Naive thymus-derived CD4-positive, alpha-beta T cell (primary cell): ENCODE measurements around the gene MARK1. TPM values are rescaled to one million over a fixed set of nuclear protein-coding genes. Genes with fewer than 3 reads are reported as not detected.

Experiments
- ATAC-seq: fragments of 150-1000 bp; cut with Tn5 transposase; 2 replicates; pipeline ENCODE4 v1.10.0; 2021; ENCODE audit warnings: mild to moderate bottlenecking, moderate library complexity
- CTCF ChIA-PET: fragments of 350-600 bp; sonication (Branson Sonifier 250); formaldehyde crosslinking; loops from one replicate; lab custom pipeline; 2021; ENCODE audit warnings: antibody characterized with exemption; lab: Charles Lee
- POLR2A ChIA-PET: fragments of 350-600 bp; sonication (Branson Sonifier 250); formaldehyde crosslinking; loops from one replicate; lab custom pipeline; 2021; ENCODE audit warnings: antibody characterized with exemption, inconsistent platforms; lab: Charles Lee
- DNase-seq, 9 donors: peaks; one replicate each; pipeline versions ENCODE4 v3.0.0 to v3.0.0-alpha.2; 2020 to 2022; ENCODE audit warnings: mixed read lengths in 1 of 9
- H3K27ac ChIP-seq: one replicate; pipeline ENCODE4 v1.7.0; 2013; ENCODE audit warnings: mild to moderate bottlenecking, low read depth, low read length, moderate library complexity
- H3K27me3 ChIP-seq, 2 donors: one replicate each; pipeline ENCODE4 v1.7.0; 2013; ENCODE audit warnings: low read length in 2 of 2, mild to moderate bottlenecking in 2 of 2, moderate library complexity in 2 of 2; ENCODE audit not compliant: control insufficient read depth in 2 of 2, insufficient read depth in 2 of 2
- H3K36me3 ChIP-seq, 3 experiments: 1 replicate in 2 of 3; 2 replicates in 1 of 3; pipeline ENCODE4 v1.7.0; 2013; ENCODE audit warnings: low read length in 3 of 3, mild to moderate bottlenecking in 3 of 3, moderate library complexity in 1 of 3; ENCODE audit not compliant: insufficient read depth in 3 of 3, control insufficient read depth in 2 of 3
- H3K4me1 ChIP-seq, 2 donors: one replicate each; pipeline ENCODE4 v1.7.0; 2013; ENCODE audit warnings: low read length in 2 of 2, mild to moderate bottlenecking in 2 of 2, moderate library complexity in 1 of 2; ENCODE audit not compliant: control insufficient read depth in 2 of 2, insufficient read depth in 2 of 2
- H3K4me3 ChIP-seq: 2 replicates; pipeline ENCODE4 v1.7.0; 2013; ENCODE audit warnings: mild to moderate bottlenecking, low read length
- H3K9me3 ChIP-seq, 3 experiments: 1 replicate in 2 of 3; 2 replicates in 1 of 3; pipeline ENCODE4 v1.7.0; 2013; ENCODE audit warnings: low read length in 3 of 3; ENCODE audit not compliant: control insufficient read depth in 2 of 3
- H3K27ac Mint-ChIP-seq, 9 donors: one replicate each; pipeline ENCODE4 v1.8.0; 2020 to 2022; ENCODE audit warnings: mixed read lengths in 9 of 9, mild to moderate bottlenecking in 8 of 9, moderate library complexity in 5 of 9, inconsistent platforms in 2 of 9
- H3K27me3 Mint-ChIP-seq, 5 donors: one replicate each; pipeline ENCODE4 v1.8.0; 2021 to 2022; ENCODE audit warnings: mixed read lengths in 5 of 5, mild to moderate bottlenecking in 1 of 5
- H3K36me3 Mint-ChIP-seq, 5 donors: one replicate each; pipeline ENCODE4 v1.8.0; 2020 to 2022; ENCODE audit warnings: mixed read lengths in 5 of 5, mild to moderate bottlenecking in 3 of 5, inconsistent platforms in 1 of 5
- H3K4me1 Mint-ChIP-seq, 7 donors: one replicate each; pipeline ENCODE4 v1.8.0; 2020 to 2022; ENCODE audit warnings: mixed read lengths in 7 of 7, mild to moderate bottlenecking in 3 of 7, inconsistent platforms in 1 of 7
- H3K4me3 Mint-ChIP-seq, 10 donors: one replicate each; pipeline ENCODE4 v1.8.0; 2020 to 2022; ENCODE audit warnings: mild to moderate bottlenecking in 10 of 10, mixed read lengths in 10 of 10, moderate library complexity in 6 of 10, inconsistent platforms in 2 of 10
- H3K9me3 Mint-ChIP-seq, 11 donors: one replicate each; pipeline ENCODE4 v1.8.0; 2020 to 2022; ENCODE audit warnings: mixed read lengths in 11 of 11, mild to moderate bottlenecking in 4 of 11, inconsistent platforms in 1 of 11, moderate library complexity in 1 of 11
- intact Hi-C, 2 donors: fragments of 100-400 bp; cut with micrococcal nuclease; formaldehyde crosslinking; loops; one replicate each; pipeline ENCODE4 v1.15.1; 2023
- polyA plus RNA-seq, 2 donors: library from polyadenylated mRNA; unstranded; fragments of 300-500 nt; fragmentation: Illumina TruSeq; gene quantifications; one replicate each; pipeline ENCODE4 v1.2.3, GENCODE V29; 2021
- total RNA-seq, 6 experiments: library from RNA in 5 of 6; stranded (reverse) in 5 of 6; gene quantifications; 1 replicate in 5 of 6; 2 replicates in 1 of 6; pipeline ENCODE4 v1.2.3 and lab custom pipeline; 2021 to 2026

Gene MARK1
- total and polyA plus RNA-seq, 7 experiments from 2014 or later = not detected

GRCh38 chr1:220491891-220492290 lies 36.0 kb upstream of the MARK1 start:
- H3K9me3 ChIP-seq = no peaks in the 10 kb centered on the region
- no peak for ATAC-seq
- Mint-ChIP-seq H3K27ac (no peak overlapping the region), H3K9me3 (peaks cover 0 to 2% (median 0%) of the 10 kb centered on the region in 11 donors), H3K27me3 (peaks cover 0 to 42% (median 24%) of the 10 kb centered on the region in 5 donors), H3K36me3 (no peaks in the 10 kb centered on the region), H3K4me1 (no peaks in the 10 kb centered on the region), H3K4me3 (no peak overlapping the region)
- POLR2A ChIA-PET = no interaction called here
- peaks cover 0 to 6% of the 10 kb centered on the region in 2 donors for H3K27me3 ChIP-seq
- no peak overlapping the region for H3K4me3 ChIP-seq
- H3K27ac ChIP-seq = no peak overlapping the region
- CTCF ChIA-PET = no interaction called here
- intact Hi-C loops = no loop called here
- H3K4me1 ChIP-seq = no peaks in the 10 kb centered on the region
- no peak for DNase-seq
- H3K36me3 ChIP-seq = no peaks in the 10 kb centered on the region

DNA sequence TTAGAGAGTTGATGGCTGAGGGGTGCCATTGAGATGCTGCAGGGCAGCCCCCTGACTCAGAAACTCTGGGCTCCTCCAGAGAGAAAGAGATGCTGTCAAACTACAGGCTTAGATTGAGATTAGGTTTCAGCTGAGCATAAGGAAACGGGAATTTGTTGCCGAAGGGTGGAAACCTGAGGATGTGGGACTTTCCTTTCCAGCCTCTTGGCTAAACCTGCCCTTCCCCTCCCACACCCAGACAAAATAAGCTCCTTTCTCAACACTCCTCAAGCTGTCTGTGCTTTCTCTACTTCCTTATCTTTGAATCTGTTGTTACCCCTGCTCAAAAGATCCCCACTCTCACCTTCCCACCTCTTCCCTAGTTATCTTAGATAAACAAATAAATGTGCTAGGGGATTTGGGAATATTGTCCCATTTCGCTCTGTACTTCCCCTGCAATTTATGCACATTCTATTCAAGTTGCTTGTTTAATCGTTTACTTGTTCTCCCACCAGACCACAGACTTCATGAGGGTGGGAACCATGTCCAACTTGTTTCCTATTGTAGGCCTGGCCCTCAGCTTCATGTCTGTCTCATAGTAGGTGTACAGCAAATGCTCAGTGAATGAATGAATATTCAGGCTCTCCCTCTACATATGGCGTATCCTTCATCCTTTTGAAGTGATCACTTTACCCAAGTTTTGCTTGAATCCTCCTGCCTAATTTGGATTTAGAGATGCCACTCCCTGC lies 30.6 kb upstream of the MARK1 start:
- H3K4me3 ChIP-seq = no peak overlapping the region
- intact Hi-C loops = no loop called here
- no peaks in the 10 kb centered on the region for H3K36me3 ChIP-seq
- H3K27me3 ChIP-seq = peaks cover 0 to 6% of the 10 kb centered on the region in 2 donors
- Mint-ChIP-seq H3K27ac (no peak overlapping the region), H3K27me3 (peaks cover 2 to 36% (median 32%) of the 10 kb centered on the region in 5 donors), H3K9me3 (peaks cover 0 to 2% (median 0%) of the 10 kb centered on the region in 11 donors), H3K36me3 (no peaks in the 10 kb centered on the region), H3K4me1 (no peaks in the 10 kb centered on the region), H3K4me3 (no peak overlapping the region)
- ATAC-seq (no peak), DNase-seq (no peak)
- no peaks in the 10 kb centered on the region for H3K9me3 ChIP-seq
- CTCF ChIA-PET = no interaction called here
- POLR2A ChIA-PET = no interaction called here
- H3K27ac ChIP-seq = no peak overlapping the region
- H3K4me1 ChIP-seq = no peaks in the 10 kb centered on the region

DNA sequence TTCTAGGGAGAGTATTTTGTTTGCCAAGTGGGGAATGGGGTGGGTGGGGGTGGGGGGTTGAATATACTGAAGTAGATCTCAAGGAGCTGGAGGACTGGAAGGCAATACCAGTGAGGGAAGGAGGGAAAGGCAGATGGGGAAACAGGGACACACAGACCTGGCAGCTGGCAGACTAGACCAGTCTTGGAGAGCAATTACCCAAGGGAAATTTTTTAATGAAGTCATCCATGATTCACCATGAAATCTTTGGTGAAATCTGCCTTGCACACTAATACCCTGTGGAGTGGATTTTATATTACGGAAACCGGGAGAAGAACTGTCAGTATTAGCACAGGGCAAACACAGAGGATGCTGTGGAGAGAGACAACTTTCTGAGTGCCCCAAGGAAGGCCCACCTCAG lies 29.7 kb upstream of the MARK1 start:
- no peak for ATAC-seq
- intact Hi-C loops = no loop called here
- Histone ChIP-seq H3K9me3 (no peaks in the 10 kb centered on the region), H3K27ac (no peak overlapping the region), H3K27me3 (peaks cover 0 to 6% of the 10 kb centered on the region in 2 donors), H3K36me3 (no peaks in the 10 kb centered on the region), H3K4me3 (no peak overlapping the region), H3K4me1 (no peaks in the 10 kb centered on the region)
- no peaks in the 10 kb centered on the region for H3K4me1 Mint-ChIP-seq
- H3K27me3 Mint-ChIP-seq = peaks cover 2 to 36% (median 33%) of the 10 kb centered on the region in 5 donors
- ChIA-PET POLR2A (no interaction called here), CTCF (no interaction called here)
- H3K27ac Mint-ChIP-seq = no peak overlapping the region
- peaks cover 0 to 2% (median 0%) of the 10 kb centered on the region in 11 donors for H3K9me3 Mint-ChIP-seq
- no peak for DNase-seq
- no peak overlapping the region for H3K4me3 Mint-ChIP-seq
- no peaks in the 10 kb centered on the region for H3K36me3 Mint-ChIP-seq

GRCh38 chr1:220500372-220500771 lies 27.6 kb upstream of the MARK1 start:
- intact Hi-C loops = no loop called here
- H3K27me3 ChIP-seq = peaks cover 0 to 5% of the 10 kb centered on the region in 2 donors
- no peaks in the 10 kb centered on the region for H3K4me1 Mint-ChIP-seq
- no peaks in the 10 kb centered on the region for H3K4me1 ChIP-seq
- H3K36me3 Mint-ChIP-seq = no peaks in the 10 kb centered on the region
- H3K9me3 ChIP-seq = no peaks in the 10 kb centered on the region
- DNase-seq = no peak
- no peak overlapping the region for H3K4me3 ChIP-seq
- H3K27me3 Mint-ChIP-seq = peaks cover 2 to 36% (median 25%) of the 10 kb centered on the region in 5 donors
- H3K9me3 Mint-ChIP-seq = peaks cover 0 to 2% (median 0%) of the 10 kb centered on the region in 11 donors
- H3K27ac Mint-ChIP-seq = no peak overlapping the region
- H3K27ac ChIP-seq = no peak overlapping the region
- no peaks in the 10 kb centered on the region for H3K36me3 ChIP-seq
- ChIA-PET CTCF (no interaction called here), POLR2A (no interaction called here)
- no peak for ATAC-seq
- no peak overlapping the region for H3K4me3 Mint-ChIP-seq

DNA sequence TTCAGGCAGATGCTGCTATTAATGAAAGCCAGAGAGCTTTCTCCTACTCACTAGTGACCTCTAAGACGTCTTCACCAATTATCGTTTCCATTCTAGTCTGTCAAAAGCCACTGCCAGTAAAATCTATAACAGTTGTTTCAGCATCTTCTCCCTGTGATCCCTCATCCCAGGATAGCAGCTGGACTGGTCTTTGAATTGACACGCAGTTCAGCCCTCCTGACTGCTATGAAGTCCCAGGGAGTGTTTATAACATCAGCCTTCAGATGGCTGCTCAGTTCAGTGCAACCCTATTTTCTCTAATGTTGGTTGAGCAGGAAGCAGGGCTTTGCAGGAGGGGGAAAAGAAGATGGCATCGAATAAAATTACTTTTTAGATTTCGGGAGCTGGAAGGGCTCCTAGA lies 23.6 kb upstream of the MARK1 start:
- no peak for ATAC-seq
- Mint-ChIP-seq H3K27ac (no peak overlapping the region), H3K9me3 (no peaks in the 10 kb centered on the region), H3K4me1 (no peaks in the 10 kb centered on the region), H3K36me3 (no peaks in the 10 kb centered on the region), H3K4me3 (no peak overlapping the region), H3K27me3 (peaks cover 0 to 30% (median 10%) of the 10 kb centered on the region in 5 donors)
- CTCF ChIA-PET = no interaction called here
- no peak for DNase-seq
- no peaks in the 10 kb centered on the region for H3K9me3 ChIP-seq
- H3K4me1 ChIP-seq = no peaks in the 10 kb centered on the region
- H3K27me3 ChIP-seq = no peaks in the 10 kb centered on the region
- no peak overlapping the region for H3K4me3 ChIP-seq
- no peaks in the 10 kb centered on the region for H3K36me3 ChIP-seq
- POLR2A ChIA-PET = no interaction called here
- no peak overlapping the region for H3K27ac ChIP-seq
- intact Hi-C loops = no loop called here

- no peak overlapping the region for H3K4me3 Mint-ChIP-seq
- no peaks in the 10 kb centered on the region for H3K36me3 Mint-ChIP-seq
- no peak overlapping the region for H3K27ac Mint-ChIP-seq
- H3K27me3 Mint-ChIP-seq = peaks cover 2 to 22% (median 15%) of the 10 kb centered on the region in 5 donors
- intact Hi-C loops = no loop called here
- Histone ChIP-seq H3K27ac (no peak overlapping the region), H3K4me1 (no peaks in the 10 kb centered on the region), H3K4me3 (no peak overlapping the region), H3K9me3 (no peaks in the 10 kb centered on the region), H3K27me3 (no peaks in the 10 kb centered on the region), H3K36me3 (no peaks in the 10 kb centered on the region)
- no peaks in the 10 kb centered on the region for H3K4me1 Mint-ChIP-seq
- DNase-seq (no peak), ATAC-seq (no peak)
- H3K9me3 Mint-ChIP-seq = peaks cover 0 to 4% (median 0%) of the 10 kb centered on the region in 11 donors
- ChIA-PET POLR2A (no interaction called here), CTCF (no interaction called here)
Measured at GRCh38 chr1:220507085-220507484, 20.9 kb upstream of the MARK1 start.

GRCh38 chr1:220511179-220511578 lies 16.8 kb upstream of the MARK1 start:
- H3K27ac Mint-ChIP-seq = no peak overlapping the region
- H3K9me3 Mint-ChIP-seq = peaks cover 0 to 4% (median 0%) of the 10 kb centered on the region in 11 donors
- H3K36me3 Mint-ChIP-seq = no peaks in the 10 kb centered on the region
- ChIA-PET CTCF (no interaction called here), POLR2A (no interaction called here)
- no peaks in the 10 kb centered on the region for H3K36me3 ChIP-seq
- no peaks in the 10 kb centered on the region for H3K4me1 ChIP-seq
- no peak for DNase-seq
- no peaks in the 10 kb centered on the region for H3K27me3 ChIP-seq
- intact Hi-C loops = no loop called here
- H3K9me3 ChIP-seq = no peaks in the 10 kb centered on the region
- H3K27me3 Mint-ChIP-seq = peaks cover 2 to 17% (median 7%) of the 10 kb centered on the region in 5 donors
- no peak for ATAC-seq
- H3K4me1 Mint-ChIP-seq = no peaks in the 10 kb centered on the region
- H3K4me3 ChIP-seq = no peak overlapping the region
- no peak overlapping the region for H3K27ac ChIP-seq
- H3K4me3 Mint-ChIP-seq = no peak overlapping the region
